Kidney glomerular epithelial cell (primary cell): ENCODE data around the gene MFAP4.
A peak's percentile ranks its signal among the peaks of the same experiment; 100 is the strongest.

ENCODE experiments used
- DNase-seq: peaks from one replicate; lab custom pipeline; 2025; lab: John Stamatoyannopoulos, UW

MFAP4 gene

GRCh38 chr17:19348081-19348650 lies 38.8 kb downstream of the MFAP4 start:
- no peak for DNase-seq

GRCh38 chr17:19347323-19348080 lies 39.5 kb downstream of the MFAP4 start:
- DNase-seq = no peak

GRCh38 chr17:19346351-19347255 lies 40.4 kb downstream of the MFAP4 start:
- peak; percentile 90 for DNase-seq

GRCh38 chr17:19345486-19346350 lies 41.3 kb downstream of the MFAP4 start:
- DNase-seq = no peak

GRCh38 chr17:19345067-19345460 lies 41.9 kb downstream of the MFAP4 start:
- DNase-seq = no peak

GRCh38 chr17:19344311-19345066 lies 42.5 kb downstream of the MFAP4 start:
- DNase-seq = no peak

- no peak for DNase-seq
Measured at GRCh38 chr17:19343671-19344151, 43.3 kb downstream of the MFAP4 start.

GRCh38 chr17:19343256-19343630 lies 43.7 kb downstream of the MFAP4 start:
- no peak for DNase-seq

- no peak for DNase-seq
Measured at GRCh38 chr17:19342611-19343255, 44.3 kb downstream of the MFAP4 start.

GRCh38 chr17:19341641-19342610 lies 45.1 kb downstream of the MFAP4 start:
- no peak for DNase-seq

GRCh38 chr17:19341211-19341631 lies 45.8 kb downstream of the MFAP4 start:
- no peak for DNase-seq

- DNase-seq = no peak
Measured at GRCh38 chr17:19339341-19339815, 47.6 kb downstream of the MFAP4 start.

- peak; percentile 15 for DNase-seq
Measured at GRCh38 chr17:19338031-19338990, 48.7 kb downstream of the MFAP4 start.

- no peak for DNase-seq
Measured at GRCh38 chr17:19337712-19338023, 49.3 kb downstream of the MFAP4 start.

GRCh38 chr17:19336938-19337711 lies 49.9 kb downstream of the MFAP4 start:
- no peak for DNase-seq

GRCh38 chr17:19335951-19336631 lies 50.9 kb downstream of the MFAP4 start:
- DNase-seq = no peak

GRCh38 chr17:19334331-19334730 lies 52.7 kb downstream of the MFAP4 start:
- DNase-seq = no peak
